ENCODE data around the gene PTPRG.
A peak's percentile ranks its signal among the peaks of the same experiment; 100 is the strongest.

Gene PTPRG

DNA sequence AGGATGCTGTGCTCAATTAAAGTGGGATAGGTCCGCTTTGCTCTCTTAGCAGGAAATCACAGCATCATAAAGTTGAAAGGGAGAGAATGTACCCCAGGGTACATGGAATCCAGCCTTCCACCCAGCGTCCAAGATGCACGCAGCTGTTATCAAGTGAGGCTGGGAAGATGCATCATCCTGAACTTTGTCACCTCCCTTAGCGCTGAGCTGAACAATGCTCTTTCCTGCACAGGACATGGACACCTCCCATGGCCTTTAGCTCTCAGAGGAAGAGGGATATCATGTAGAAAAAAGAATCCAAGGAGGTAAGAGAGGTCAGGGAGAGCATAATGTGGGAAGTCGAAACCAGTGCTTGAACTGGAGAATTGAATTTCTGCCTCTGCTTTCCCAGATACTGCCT is 619.1 kb downstream of the PTPRG start:
- ATAC-seq (replicated peaks) (no peak), DNase-seq (no peak)
- no peaks in the 10 kb centered on the region for H3K36me3 Mint-ChIP-seq
- no peak overlapping the region for H3K4me3 Mint-ChIP-seq
- H3K9me3 Mint-ChIP-seq, result no peaks in the 10 kb centered on the region
- H3K27ac Mint-ChIP-seq, result no peak overlapping the region
- no peaks in the 10 kb centered on the region for H3K4me1 Mint-ChIP-seq
- peaks cover 3 to 6% of the 10 kb centered on the region in 2 donors for H3K27me3 Mint-ChIP-seq

DNA sequence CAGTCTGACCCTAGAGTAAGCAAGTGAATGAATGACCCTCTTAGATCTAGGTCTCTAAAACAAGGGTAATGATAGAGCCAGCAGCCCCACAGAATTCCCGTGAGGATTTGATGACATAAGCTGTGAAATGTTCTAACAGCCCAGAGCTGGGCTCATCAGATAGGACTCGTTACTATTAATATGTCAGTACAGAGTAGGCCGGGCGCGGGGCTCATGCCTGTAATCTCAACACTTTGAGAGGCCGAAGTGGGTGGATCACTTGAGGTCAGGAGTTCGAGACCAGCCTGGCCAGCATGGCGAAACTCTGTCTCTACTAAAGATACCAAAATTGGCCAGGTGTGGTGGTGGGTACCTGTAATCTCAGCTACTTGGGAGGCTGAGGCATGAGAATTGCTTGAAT is 621.7 kb downstream of the PTPRG start:
- Mint-ChIP-seq H3K27ac (no peak overlapping the region), H3K27me3 (peaks cover 3 to 6% of the 10 kb centered on the region in 2 donors), H3K9me3 (no peaks in the 10 kb centered on the region), H3K36me3 (no peaks in the 10 kb centered on the region), H3K4me1 (no peaks in the 10 kb centered on the region), H3K4me3 (no peak overlapping the region)
- DNase-seq, result no peak
- no peak for ATAC-seq (replicated peaks)

DNA sequence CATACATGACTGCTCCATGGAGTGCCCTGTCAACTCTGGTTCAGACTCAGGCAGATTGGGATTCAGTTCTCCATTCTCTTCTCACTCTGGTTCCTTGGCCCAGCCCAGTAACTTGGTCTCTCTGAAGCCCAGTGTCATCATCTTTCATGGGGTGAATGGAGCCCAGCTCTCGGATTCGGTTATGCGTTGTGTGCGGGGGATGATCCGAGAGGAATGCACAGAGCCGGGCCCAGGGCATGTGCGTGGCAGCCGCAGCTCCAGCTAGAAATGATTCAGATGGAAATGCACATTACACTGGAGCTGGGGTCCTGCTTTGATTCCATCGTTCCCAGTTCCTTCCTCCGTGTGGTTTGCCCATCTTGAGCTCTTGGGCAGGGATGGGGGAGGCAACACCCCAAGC is 622.6 kb downstream of the PTPRG start:
- Mint-ChIP-seq H3K4me1 (peaks cover 3 to 6% of the 10 kb centered on the region in 2 donors), H3K27me3 (peaks cover 3 to 6% of the 10 kb centered on the region in 2 donors), H3K4me3 (no peak overlapping the region), H3K36me3 (no peaks in the 10 kb centered on the region), H3K9me3 (no peaks in the 10 kb centered on the region), H3K27ac (no peak overlapping the region)
- ATAC-seq (replicated peaks) (no peak), DNase-seq (no peak)

DNA sequence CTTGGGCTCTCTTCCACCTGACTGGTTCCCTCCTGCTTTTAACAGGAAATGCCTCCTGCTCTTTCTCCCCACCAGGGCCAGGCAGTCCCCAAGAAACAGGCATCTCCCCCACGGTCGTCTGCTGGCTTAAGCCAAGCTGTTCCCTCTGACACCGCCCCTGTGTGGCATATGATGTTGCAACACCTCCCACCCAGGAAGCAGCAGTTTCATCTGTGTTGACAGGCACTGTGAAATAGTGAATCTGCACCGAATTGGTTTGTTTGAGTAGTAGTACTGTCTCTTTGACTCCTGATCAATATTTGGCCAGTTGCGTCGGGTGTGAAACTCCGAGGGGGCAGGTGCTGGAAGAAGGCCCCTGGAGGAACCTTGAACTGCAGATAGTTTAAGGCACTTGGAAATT is 623.2 kb downstream of the PTPRG start:
- Mint-ChIP-seq H3K4me1 (peaks cover 3 to 8% of the 10 kb centered on the region in 2 donors), H3K27me3 (peaks cover 6 to 10% of the 10 kb centered on the region in 2 donors), H3K36me3 (no peaks in the 10 kb centered on the region), H3K9me3 (no peaks in the 10 kb centered on the region), H3K4me3 (no peak overlapping the region), H3K27ac (no peak overlapping the region)
- DNase-seq (no peak), ATAC-seq (replicated peaks) (no peak)

DNA sequence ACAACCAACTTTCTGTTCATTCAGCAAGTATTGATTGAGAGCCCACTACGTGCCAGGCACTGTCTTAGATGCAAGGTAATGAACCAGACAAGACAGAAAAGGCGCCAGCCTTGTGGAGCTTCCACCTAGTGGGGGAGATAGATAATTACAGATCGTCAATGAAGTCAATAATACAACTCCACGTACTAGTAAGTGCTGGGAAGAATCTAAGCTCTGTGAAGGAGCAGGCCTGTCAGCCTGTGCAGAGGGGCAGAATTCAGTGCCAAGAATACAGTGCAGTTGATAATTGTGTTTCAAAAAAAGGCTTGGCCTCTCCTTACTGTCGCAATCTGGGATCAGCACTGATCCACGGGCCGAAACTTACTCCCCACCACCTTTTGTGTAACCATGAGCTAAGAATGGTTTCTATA is 625.7 kb downstream of the PTPRG start:
- H3K4me3 Mint-ChIP-seq, result no peak overlapping the region
- H3K36me3 Mint-ChIP-seq, result no peaks in the 10 kb centered on the region
- H3K27ac Mint-ChIP-seq, result no peak overlapping the region
- peaks cover 3 to 8% of the 10 kb centered on the region in 2 donors for H3K4me1 Mint-ChIP-seq
- DNase-seq, result no peak
- no peak for ATAC-seq (replicated peaks)
- H3K27me3 Mint-ChIP-seq, result peaks cover 11 to 30% of the 10 kb centered on the region in 2 donors
- H3K9me3 Mint-ChIP-seq, result no peaks in the 10 kb centered on the region

DNA sequence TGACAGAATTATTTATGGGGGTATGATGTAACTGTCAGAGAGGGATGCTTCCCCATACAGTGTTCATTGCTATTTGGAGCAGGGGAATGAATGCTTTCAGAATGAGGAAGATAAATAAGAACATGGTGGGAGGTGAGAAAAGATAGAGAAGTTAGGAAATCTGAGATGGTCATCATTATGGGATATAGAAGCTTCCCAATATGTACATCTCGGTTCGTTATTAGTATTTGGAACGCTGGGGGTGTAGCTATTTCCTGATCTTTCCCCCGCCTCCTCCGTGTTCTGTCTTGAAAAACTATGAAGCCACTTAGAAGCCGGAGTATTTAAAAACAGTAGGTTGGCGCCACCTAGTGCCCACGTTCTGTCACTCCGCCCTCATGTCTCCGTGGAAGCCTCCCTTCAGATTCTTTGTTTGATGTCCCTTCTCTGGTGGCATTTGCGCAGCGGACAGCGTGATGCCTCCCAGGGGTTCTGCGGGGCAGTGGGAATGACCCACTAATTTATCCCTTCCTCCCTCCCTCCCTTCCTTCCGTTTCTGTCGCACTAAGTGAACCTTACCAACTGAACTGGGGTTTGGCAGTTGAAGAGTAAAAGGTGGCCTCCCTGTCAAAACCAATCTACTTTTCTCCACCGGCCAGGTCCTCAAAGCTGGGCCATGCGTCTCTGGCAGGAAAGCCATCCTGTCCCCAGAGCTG is 627.5 kb downstream of the PTPRG start:
- DNase-seq (peak; percentile 42), ATAC-seq (replicated peaks) (peak; percentile 73 to 78)
- Mint-ChIP-seq H3K4me3 (peak overlapping the region; percentile 20 to 29), H3K4me1 (peaks cover 3 to 8% of the 10 kb centered on the region in 2 donors), H3K9me3 (no peaks in the 10 kb centered on the region), H3K27ac (no peak overlapping the region), H3K27me3 (peaks cover 10 to 32% of the 10 kb centered on the region in 2 donors), H3K36me3 (no peaks in the 10 kb centered on the region)

DNA sequence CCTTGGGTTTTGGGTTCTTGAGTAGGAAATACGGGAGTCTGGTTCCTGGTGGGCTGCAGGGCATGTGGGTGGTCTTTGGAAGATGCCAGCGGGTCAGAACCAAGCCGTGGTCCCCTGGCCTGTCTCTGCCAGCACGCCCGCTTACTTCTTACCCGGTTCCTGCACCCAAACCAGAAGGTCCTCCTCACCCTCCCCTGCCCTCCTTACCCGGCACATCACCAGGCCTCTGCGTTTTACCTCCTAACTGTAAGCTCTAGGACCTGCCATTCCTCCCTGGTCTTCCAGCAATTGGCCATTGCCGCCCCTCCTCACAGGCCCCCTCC is 628.0 kb downstream of the PTPRG start:
- Mint-ChIP-seq H3K4me1 (peaks cover 3 to 8% of the 10 kb centered on the region in 2 donors), H3K36me3 (no peaks in the 10 kb centered on the region), H3K9me3 (no peaks in the 10 kb centered on the region), H3K4me3 (no peak overlapping the region), H3K27ac (no peak overlapping the region), H3K27me3 (peaks cover 8 to 32% of the 10 kb centered on the region in 2 donors)
- no peak for ATAC-seq (replicated peaks)
- no peak for DNase-seq

DNA sequence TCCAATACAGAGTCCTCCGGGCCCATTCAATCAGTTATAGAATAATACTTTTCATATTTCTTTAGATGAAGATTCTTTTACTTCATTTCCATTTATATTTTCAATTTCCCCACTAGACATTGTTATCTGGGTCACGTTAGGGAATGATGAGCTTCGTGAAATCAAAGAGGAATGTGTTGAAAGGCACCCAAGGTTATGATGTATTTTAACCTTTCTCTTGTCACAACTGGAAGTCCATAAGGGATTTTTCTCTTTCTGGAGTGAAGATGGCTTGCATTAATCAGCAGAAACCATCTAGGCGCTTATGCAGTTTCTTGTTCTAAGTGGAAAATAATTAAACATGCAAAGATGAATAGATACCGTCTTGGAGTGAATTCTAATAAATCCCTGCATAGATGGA is 631.5 kb downstream of the PTPRG start:
- Mint-ChIP-seq H3K9me3 (no peaks in the 10 kb centered on the region), H3K4me3 (no peak overlapping the region), H3K4me1 (peaks cover 3 to 8% of the 10 kb centered on the region in 2 donors), H3K27me3 (peaks cover 8 to 26% of the 10 kb centered on the region in 2 donors), H3K36me3 (no peaks in the 10 kb centered on the region), H3K27ac (no peak overlapping the region)
- DNase-seq, result no peak
- ATAC-seq (replicated peaks), result no peak

DNA sequence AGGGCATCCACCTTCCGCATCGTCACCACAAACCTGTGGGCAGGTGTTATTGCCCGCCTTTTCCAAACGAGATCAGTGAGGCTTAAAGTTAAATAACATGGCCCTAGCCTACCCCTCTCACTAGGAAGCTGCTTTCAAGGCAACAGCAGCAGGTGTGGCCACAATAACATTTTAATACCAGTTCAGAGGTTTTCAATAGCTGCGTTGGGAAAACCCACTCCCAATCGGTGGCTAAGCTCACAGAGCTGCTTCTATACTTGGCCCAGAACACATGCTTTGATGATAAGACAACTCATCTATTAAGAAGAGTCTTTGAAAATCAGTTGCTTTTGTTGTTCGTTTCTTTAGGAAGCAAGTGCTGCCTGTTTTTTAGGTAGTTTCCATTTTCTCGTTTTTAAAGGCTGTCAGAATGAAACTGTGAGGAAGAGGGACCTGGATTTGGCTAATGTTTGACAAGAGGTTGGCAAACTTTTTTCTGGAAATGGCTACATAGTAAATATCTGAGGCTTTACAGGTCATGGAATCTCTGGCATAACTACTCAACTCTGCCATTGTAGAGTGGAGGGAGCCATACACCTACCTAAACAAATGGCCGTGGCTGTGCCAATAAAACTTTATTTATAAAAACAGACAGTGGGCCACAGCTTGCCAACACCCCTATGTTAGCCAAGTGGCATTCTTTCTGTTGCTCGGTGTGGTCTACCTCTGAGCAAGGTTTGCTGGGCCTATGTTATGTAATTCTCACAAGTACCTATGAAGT is 632.4 kb downstream of the PTPRG start:
- H3K4me1 Mint-ChIP-seq, result peaks cover under 1 to 4% of the 10 kb centered on the region in 2 donors
- ATAC-seq (replicated peaks), result no peak

DNA sequence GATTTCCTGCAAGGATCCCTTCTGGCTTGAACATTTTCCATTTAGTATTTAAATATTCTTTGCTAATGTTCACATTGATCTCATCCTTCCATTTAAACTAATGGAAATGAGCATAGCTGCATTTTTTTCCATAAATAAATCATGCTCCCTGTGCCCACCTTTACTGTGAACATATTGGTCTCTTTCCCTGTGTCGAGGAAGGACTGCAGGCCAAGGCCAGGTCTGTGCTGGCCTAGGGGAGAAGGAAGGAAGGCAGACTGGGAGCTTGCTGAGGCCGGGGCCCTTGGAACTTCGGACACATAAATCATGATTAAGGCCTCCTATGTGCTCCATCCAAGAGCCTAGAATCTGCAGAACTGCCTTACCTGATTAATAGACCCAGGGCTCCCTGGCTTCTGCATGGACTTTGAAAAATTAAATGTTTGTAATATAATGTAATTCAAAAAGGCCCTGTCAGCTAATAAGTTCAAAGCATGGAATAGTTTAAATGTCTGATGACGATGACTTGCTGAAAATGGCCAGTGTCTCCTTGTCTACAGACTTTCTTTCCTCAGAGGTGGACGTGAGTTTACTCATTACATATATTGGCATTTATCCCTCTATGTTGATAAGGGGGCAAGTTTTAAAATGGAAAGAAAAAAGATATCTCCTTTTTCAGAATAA is 636.1 kb downstream of the PTPRG start:
- no peaks in the 10 kb centered on the region for H3K9me3 Mint-ChIP-seq
- H3K4me1 Mint-ChIP-seq, result no peaks in the 10 kb centered on the region
- H3K27me3 Mint-ChIP-seq, result no peaks in the 10 kb centered on the region
- H3K27ac Mint-ChIP-seq, result no peak overlapping the region
- no peak overlapping the region for H3K4me3 Mint-ChIP-seq
- no peak for DNase-seq
- no peaks in the 10 kb centered on the region for H3K36me3 Mint-ChIP-seq
- no peak for ATAC-seq (replicated peaks)

More for the DNA sequence above, 632.4 kb downstream of the PTPRG start:
- DNase-seq, result no peak
- H3K9me3 Mint-ChIP-seq, result no peaks in the 10 kb centered on the region
- H3K27me3 Mint-ChIP-seq, result peaks cover 8 to 26% of the 10 kb centered on the region in 2 donors
- H3K4me3 Mint-ChIP-seq, result no peak overlapping the region
- no peak overlapping the region for H3K27ac Mint-ChIP-seq
- no peaks in the 10 kb centered on the region for H3K36me3 Mint-ChIP-seq

DNA sequence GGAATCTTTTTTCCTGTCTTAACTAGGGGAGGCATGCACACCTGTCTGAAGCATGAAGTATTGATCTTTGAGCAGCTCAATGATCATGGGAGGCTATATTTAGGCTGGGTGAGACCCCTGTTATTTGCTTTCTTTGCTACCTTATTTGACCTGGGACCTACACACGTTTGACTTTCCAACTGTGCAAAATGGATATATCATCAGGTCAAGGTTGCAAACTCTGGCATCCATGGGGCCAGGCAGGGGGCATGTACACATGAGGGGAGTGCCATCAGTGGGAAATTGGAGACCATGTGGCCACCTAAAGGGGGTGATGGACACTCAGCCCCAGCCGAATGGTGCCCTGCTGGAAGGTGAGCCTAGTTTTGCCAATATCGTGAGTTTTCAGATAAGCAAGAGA is 637.8 kb downstream of the PTPRG start:
- H3K36me3 Mint-ChIP-seq, result no peaks in the 10 kb centered on the region
- no peak overlapping the region for H3K4me3 Mint-ChIP-seq
- peaks cover 0 to 9% of the 10 kb centered on the region in 2 donors for H3K27me3 Mint-ChIP-seq
- no peak overlapping the region for H3K27ac Mint-ChIP-seq
- DNase-seq, result no peak
- no peak for ATAC-seq (replicated peaks)
- no peaks in the 10 kb centered on the region for H3K4me1 Mint-ChIP-seq
- H3K9me3 Mint-ChIP-seq, result no peaks in the 10 kb centered on the region

DNA sequence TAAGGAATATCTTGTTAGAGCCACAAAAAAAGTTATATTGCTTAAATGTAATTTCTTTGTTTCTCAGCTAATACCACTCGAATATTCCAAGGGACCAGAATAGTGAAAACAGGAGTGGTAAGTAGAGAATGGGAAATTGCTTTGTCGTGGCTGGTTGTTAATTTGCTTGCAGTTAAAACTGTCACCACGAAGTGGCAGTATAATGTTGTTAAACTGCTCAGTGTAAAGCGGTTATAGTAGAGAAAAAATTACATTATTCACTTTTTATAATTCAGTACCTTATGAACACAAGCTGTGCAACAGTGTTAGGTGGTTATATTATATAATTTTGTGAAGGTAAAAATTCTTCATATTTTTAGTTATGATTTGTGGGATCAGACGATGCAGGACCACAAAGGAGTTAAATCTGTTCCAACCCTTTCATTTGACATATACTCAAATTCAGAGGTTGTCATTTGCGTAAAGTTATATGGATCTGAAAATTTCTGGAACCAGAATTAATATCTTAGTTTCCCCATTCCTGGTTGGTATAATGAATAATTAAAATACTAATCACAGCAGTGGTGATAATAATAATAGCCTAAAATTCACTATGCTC is 640.2 kb downstream of the PTPRG start:
- Mint-ChIP-seq H3K4me3 (no peak overlapping the region), H3K4me1 (no peaks in the 10 kb centered on the region), H3K27ac (no peak overlapping the region), H3K9me3 (no peaks in the 10 kb centered on the region), H3K27me3 (peaks cover 0 to 20% of the 10 kb centered on the region in 2 donors), H3K36me3 (no peaks in the 10 kb centered on the region)
- peak; percentile 29 to 34 for ATAC-seq (replicated peaks)
- no peak for DNase-seq

DNA sequence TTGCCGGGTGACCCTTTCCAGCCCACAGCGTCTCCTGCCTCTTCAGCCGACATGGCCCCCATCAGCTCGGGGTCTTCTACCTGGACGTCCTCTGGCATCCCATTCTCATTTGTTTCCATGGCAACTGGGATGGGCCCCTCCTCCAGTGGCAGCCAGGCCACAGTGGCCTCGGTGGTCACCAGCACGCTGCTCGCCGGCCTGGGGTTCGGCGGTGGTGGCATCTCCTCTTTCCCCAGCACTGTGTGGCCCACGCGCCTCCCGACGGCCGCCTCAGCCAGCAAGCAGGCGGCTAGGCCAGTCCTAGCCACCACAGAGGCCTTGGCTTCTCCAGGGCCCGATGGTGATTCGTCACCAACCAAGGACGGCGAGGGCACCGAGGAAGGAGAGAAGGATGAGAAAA is 641.8 kb downstream of the PTPRG start:
- Mint-ChIP-seq H3K9me3 (no peaks in the 10 kb centered on the region), H3K4me3 (no peak overlapping the region)
- no peak for ATAC-seq (replicated peaks)

DNA sequence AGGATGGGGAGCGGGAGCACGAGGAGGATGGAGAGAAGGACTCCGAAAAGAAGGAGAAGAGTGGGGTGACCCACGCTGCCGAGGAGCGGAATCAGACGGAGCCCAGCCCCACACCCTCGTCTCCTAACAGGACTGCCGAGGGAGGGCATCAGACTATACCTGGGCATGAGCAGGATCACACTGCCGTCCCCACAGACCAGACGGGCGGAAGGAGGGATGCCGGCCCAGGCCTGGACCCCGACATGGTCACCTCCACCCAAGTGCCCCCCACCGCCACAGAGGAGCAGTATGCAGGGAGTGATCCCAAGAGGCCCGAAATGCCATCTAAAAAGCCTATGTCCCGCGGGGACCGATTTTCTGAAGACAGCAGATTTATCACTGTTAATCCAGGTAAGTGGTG is 642.2 kb downstream of the PTPRG start:
- H3K27me3 Mint-ChIP-seq, result peaks cover 0 to 20% of the 10 kb centered on the region in 2 donors
- no peaks in the 10 kb centered on the region for H3K9me3 Mint-ChIP-seq
- ATAC-seq (replicated peaks) (no peak), DNase-seq (no peak)
- no peaks in the 10 kb centered on the region for H3K36me3 Mint-ChIP-seq
- H3K4me3 Mint-ChIP-seq, result no peak overlapping the region
- H3K27ac Mint-ChIP-seq, result no peak overlapping the region
- no peaks in the 10 kb centered on the region for H3K4me1 Mint-ChIP-seq

More for the DNA sequence above, 641.8 kb downstream of the PTPRG start:
- Mint-ChIP-seq H3K27ac (no peak overlapping the region), H3K27me3 (peaks cover 0 to 20% of the 10 kb centered on the region in 2 donors), H3K36me3 (no peaks in the 10 kb centered on the region), H3K4me1 (no peaks in the 10 kb centered on the region)
- DNase-seq, result no peak
